ENCODE measurements around the gene TBC1D3B. TPM values are rescaled to one million over a fixed set of nuclear protein-coding genes. Genes with fewer than 3 reads are reported as not detected.
A peak's percentile ranks its signal among the peaks of the same experiment; 100 is the strongest.
"Not testable (repeated sequence)": the region's sequence is repeated elsewhere in the genome, so short reads cannot be mapped to it uniquely, and the experiment has no call there.

The TBC1D3B gene
- total and polyA plus RNA-seq, 5 experiments from 2014 or later: 13.4 to 15.3 TPM; not detected in 3

DNA sequence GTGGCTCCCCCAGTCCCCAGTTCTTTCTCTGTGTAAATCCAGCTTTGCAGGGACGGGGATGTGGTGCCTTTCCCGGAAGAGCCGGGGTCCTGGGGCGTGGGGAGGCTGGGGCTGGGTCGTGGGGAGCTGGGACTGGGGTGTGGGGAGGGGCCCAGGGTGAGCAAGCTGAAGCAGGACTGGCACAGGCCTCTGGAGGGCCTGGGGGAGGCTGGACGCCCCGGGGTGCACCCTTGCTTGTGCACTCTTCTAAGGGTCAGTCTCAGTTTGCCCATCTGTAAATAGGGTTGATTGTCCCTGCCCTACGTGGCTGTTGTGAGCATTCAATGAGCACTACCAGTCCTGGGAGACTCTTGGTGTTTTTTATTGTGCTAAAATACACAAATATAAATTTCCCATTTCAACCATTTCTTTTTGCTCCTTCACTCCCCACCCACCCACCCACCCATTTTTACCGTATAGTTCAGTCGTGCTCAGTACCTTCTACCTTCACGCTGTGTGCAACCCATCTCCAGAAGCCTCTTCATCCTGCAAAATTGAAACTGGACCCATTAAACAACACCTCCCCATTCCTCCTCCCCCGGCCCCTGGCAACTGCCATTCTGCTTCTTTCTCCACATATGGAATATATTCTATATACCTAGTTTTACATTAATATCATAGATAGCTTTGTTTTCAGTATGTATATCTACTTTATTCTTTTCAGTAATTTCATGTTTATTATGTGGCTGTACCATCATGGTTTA, 7.8 kb upstream of the TBC1D3B start:
- H3K27ac Mint-ChIP-seq: peak overlapping the region in 4 of 10 donors; percentile 14 to 91 (median 52)

DNA sequence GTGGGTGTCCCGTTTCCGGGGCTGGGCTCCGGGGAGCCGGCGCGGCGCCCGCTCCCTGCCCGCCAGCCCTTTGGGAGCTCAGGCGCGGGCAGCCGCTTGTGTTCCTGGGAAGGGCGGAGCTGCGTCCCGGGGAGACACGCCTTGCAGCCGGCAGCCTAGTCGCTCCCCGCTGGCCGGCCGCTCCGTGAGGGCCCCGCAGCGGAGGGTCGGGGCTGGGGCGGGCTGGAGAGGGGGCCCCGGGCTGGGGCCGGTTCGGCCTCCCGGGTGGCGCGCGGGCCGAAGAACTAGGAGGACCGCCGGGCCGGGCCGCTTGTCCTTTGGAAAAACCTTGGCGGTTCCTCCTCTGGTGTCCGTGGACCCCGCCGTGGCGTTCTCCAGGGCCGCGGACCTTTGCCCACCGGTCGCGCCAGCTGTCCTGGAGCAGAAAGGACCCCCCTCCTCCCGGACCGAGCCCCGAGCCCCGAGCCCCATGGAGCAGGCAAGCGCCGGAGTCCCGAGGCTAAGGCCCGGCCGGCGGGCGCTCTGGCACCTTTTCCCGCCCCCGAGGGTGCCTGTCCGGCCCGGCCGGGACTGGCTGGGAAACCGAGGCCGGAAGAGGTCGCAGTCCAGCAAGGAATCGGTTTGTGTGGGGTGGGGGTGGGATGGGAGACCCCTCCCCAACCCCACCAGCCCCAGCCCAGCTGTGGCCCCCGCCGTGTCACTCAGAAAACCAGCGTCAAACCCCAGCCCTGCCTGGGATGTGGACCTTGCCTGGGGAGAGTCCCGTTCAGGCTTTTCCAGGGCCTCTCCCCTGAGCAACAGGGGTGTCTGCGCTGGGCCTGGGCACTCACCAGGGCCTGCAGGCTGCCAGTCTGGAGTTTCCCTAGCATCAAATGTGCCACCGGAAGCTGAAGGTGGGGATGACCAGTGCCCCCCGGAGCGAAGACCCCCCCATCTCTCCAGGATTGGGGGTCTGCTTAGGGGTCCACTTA, 6.8 kb upstream of the TBC1D3B start:
- peaks cover 30 to 65% (median 44%) of the 10 kb centered on the region in 5 donors for H3K27me3 Mint-ChIP-seq
- H3K36me3 Mint-ChIP-seq: no peaks in the 10 kb centered on the region
- H3K4me1 Mint-ChIP-seq: peaks cover 0 to 50% (median 8%) of the 10 kb centered on the region in 4 donors
- peak overlapping the region in 5 of 10 donors; percentile 13 to 89 (median 70) for H3K4me3 Mint-ChIP-seq
- POLR2A ChIA-PET: interaction anchor here (1.4 to 2.5 kb wide), 2 partner anchors 9 to 12 kb away, joined by 6 to 11 read pairs; no protein-coding TSS in a partner anchor
- H3K27ac Mint-ChIP-seq: peak overlapping the region in 3 of 10 donors; percentile 36 to 91 (median 69)
- peaks cover 0 to 2% (median 0%) of the 10 kb centered on the region in 9 donors for H3K9me3 Mint-ChIP-seq
- DNase-seq: peak in 1 of 10 donors; percentile 37
- ATAC-seq: peak in 1 of 2 donors; percentile 33

More for the DNA sequence above, 7.8 kb upstream of the TBC1D3B start:
- peak overlapping the region in 6 of 10 donors; percentile 0 to 89 (median 48) for H3K4me3 Mint-ChIP-seq
- peaks cover 0 to 2% (median 0%) of the 10 kb centered on the region in 9 donors for H3K9me3 Mint-ChIP-seq
- POLR2A ChIA-PET: interaction anchor here (2.5 kb wide), 1 partner anchor 11 kb away, joined by 6 read pairs; no protein-coding TSS in a partner anchor
- peaks cover 30 to 65% (median 48%) of the 10 kb centered on the region in 5 donors for H3K27me3 Mint-ChIP-seq
- no peak for ATAC-seq
- no peak for DNase-seq
- H3K4me1 Mint-ChIP-seq: peaks cover 2 to 59% (median 15%) of the 10 kb centered on the region in 4 donors
- no peaks in the 10 kb centered on the region for H3K36me3 Mint-ChIP-seq

DNA sequence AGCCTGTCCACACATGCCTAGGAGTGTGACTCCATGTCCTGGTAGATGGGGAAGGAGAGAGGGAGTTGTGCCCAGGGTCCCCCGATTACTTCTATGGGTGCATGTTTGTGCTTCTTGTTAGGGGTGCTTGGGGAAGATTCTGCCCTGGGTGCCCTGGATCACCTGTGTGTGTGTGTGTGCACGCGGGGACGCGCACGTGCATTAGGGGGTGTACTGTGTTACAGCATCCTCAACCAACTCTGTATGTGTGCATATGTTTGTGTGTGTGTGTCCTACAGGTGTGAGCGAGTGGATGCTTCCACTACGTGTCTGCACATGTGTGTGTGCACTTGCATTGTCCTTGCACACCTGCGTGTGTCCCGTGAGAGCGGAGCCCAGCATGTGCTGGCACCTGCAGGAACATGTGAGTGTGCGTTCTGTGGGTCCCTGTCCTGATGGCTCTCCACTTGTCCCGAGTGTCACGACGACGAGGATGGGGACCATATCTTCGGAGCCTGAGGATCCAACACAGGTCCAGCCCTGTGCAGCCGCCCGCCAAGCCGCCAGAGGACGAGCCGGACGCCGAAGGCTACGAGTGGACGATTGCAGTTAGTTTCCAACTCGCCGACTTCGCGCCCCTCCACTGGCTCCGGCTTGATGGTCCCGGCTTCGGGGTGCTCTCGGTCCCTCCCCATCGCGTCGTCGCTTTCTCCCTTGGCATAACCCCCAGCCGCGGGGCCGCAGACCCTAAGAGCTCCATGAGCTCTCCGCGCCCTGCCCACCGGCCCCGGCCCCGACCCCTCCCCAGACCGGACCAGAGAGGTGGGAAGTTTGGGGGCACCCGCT, 6.0 kb upstream of the TBC1D3B start:
- peaks cover 0 to 41% (median 6%) of the 10 kb centered on the region in 4 donors for H3K4me1 Mint-ChIP-seq
- peaks cover 0 to 2% (median 0%) of the 10 kb centered on the region in 9 donors for H3K9me3 Mint-ChIP-seq
- DNase-seq (no peak), ATAC-seq (no peak)
- H3K36me3 Mint-ChIP-seq: no peaks in the 10 kb centered on the region
- H3K27ac Mint-ChIP-seq: peak overlapping the region in 3 of 10 donors; percentile 49 to 90 (median 58)
- H3K27me3 Mint-ChIP-seq: peaks cover 24 to 57% (median 35%) of the 10 kb centered on the region in 5 donors
- POLR2A ChIA-PET: interaction anchor here (1.4 to 2.5 kb wide), 2 partner anchors 10 to 13 kb away, joined by 6 to 11 read pairs; no protein-coding TSS in a partner anchor
- peak overlapping the region in 5 of 10 donors; percentile 12 to 82 (median 52) for H3K4me3 Mint-ChIP-seq

DNA sequence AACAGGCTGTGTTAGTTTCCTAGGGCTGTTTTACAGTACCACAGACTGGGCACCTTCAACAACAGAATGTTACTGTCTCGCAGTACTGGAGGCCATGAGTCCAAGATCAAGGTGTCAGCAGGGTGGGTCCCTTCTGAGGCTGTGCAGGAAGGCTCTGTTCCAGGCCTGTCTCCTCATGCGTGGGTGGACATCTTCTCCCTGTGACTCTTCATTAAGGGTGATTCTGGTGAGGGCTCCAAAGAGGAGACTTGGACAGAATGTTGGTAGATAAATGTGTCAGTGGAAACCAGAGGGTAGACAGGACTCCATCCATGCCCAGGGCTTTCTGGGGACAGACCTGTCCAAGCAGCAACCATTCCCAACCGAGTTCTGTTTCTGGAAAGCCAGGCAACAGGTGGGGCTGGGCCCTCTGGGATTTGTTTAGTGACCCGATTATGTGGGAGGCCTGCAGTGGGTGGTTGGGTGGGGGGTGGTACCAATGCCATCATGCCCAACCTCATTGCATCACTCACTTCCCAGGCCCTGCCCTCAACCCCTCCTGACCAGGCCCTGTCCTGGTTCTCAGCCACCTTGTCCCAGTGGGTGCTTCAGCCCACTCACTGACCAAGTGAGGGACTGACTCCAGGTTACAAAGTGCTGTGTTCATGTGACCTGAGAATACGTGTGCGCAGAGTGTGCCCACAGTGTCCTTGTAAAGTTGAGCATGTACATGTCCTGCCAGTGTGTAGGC, 5.2 kb upstream of the TBC1D3B start:
- POLR2A ChIA-PET: interaction anchor here (2.5 kb wide), 1 partner anchor 14 kb away, joined by 6 read pairs; no protein-coding TSS in a partner anchor
- Mint-ChIP-seq H3K4me3 (peak overlapping the region in 3 of 10 donors; percentile 12 to 82 (median 76)), H3K27me3 (peaks cover 20 to 50% (median 33%) of the 10 kb centered on the region in 5 donors), H3K27ac (peak overlapping the region in 2 of 10 donors; percentile 49 to 90), H3K4me1 (peaks cover 0 to 33% (median 4%) of the 10 kb centered on the region in 4 donors)
- not testable (repeated sequence) for DNase-seq, H3K36me3 Mint-ChIP-seq, ATAC-seq, H3K9me3 Mint-ChIP-seq

DNA sequence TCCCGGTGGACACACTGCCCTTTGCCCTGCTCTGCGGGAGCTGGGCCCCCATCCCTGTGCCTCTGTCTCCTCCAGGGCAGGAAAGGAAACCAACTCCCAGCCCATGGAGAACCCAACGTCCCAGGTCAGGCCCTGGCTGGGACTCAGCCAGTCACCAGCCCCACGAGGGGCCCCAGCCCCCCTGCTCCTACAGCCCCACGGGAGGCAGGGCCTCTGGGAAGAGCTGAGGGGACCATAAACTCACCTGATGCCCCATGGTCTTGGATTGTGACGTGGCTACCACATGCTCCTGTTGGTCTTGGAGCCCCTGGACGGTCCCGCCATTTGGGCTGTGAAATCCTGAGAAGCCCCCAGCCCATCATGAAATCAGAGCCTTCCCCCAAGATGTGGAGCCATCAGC, 7.6 kb downstream of the TBC1D3B start:
- H3K36me3 Mint-ChIP-seq: not testable (repeated sequence)

DNA sequence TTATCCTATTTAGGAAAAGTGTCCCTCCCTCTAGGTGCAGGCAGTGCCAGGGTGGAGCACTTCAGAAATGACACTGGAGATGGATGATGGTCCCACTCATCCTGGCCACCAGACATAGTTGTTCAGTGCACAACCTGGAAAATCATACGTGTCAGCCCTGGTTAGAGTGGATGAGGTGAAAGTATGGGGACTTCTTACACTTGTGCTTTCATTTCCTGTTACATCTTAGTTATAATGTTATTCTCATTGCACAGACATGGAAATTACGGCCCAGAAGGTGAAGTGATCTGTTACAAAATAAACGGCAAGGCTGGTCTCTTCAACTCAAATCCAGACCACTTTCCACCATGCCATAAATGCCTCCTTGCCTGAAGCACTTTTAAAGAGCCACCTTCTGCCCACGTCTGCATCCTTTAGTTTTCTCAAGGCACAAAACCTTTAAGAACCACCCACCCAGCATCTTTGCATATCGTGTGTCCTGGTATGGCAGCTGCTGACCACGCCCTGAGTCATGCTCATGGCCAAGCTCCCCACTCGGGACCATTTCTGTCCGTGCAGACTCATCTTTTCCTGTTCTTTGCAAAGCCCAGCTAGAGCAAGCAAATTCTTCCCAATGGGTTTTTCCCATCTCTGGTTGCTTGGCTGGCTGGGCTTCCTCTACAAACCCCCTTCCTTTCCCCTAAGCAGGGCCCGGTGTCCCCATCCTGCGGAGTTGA, 22.4 kb downstream of the TBC1D3B start:
- ATAC-seq: no peak
- no peak for DNase-seq
- H3K27ac Mint-ChIP-seq: no peak overlapping the region

More for the DNA sequence above, 7.6 kb downstream of the TBC1D3B start:
- H3K27ac Mint-ChIP-seq, H3K4me1 Mint-ChIP-seq, DNase-seq, ATAC-seq, H3K9me3 Mint-ChIP-seq, POLR2A ChIA-PET, H3K4me3 Mint-ChIP-seq, H3K27me3 Mint-ChIP-seq: not testable (repeated sequence)

DNA sequence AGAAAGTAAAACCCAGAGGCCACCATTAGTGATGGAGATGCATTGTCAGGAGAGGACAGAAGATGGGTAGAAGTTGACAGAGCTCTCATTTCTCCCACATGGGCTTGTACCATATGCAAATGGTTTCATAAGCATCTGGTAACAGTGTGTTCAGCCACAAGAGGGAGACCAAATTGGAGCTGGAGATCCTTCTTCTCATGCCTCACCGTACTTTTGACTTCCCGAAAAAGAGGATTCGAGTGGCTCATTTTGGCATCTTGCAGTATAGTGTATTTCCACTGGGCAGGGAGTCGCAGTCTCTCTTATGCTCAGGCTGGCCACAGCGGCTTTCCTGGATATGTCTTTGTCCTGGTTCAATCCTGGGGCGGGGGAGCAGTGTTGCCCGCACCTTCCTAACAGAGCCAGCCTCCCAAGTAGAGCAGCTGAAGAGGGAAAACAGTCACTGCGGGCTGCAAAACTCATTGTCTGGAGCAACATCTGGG, 23.8 kb downstream of the TBC1D3B start:
- POLR2A ChIA-PET: no interaction called here
- H3K4me1 Mint-ChIP-seq: peaks cover 7 to 25% (median 10%) of the 10 kb centered on the region in 4 donors
- H3K36me3 Mint-ChIP-seq: no peaks in the 10 kb centered on the region
- H3K27ac Mint-ChIP-seq: no peak overlapping the region
- H3K27me3 Mint-ChIP-seq: peaks cover 12 to 48% (median 26%) of the 10 kb centered on the region in 5 donors
- H3K9me3 Mint-ChIP-seq: no peaks in the 10 kb centered on the region
- no peak overlapping the region for H3K4me3 Mint-ChIP-seq
- no peak for DNase-seq
- no peak for ATAC-seq

More for the DNA sequence above, 22.4 kb downstream of the TBC1D3B start:
- peaks cover 9 to 42% (median 24%) of the 10 kb centered on the region in 5 donors for H3K27me3 Mint-ChIP-seq
- POLR2A ChIA-PET: no interaction called here
- H3K4me1 Mint-ChIP-seq: peaks cover 4 to 17% (median 6%) of the 10 kb centered on the region in 4 donors
- no peaks in the 10 kb centered on the region for H3K9me3 Mint-ChIP-seq
- no peaks in the 10 kb centered on the region for H3K36me3 Mint-ChIP-seq
- H3K4me3 Mint-ChIP-seq: peak overlapping the region in 1 of 10 donors; percentile 17

DNA sequence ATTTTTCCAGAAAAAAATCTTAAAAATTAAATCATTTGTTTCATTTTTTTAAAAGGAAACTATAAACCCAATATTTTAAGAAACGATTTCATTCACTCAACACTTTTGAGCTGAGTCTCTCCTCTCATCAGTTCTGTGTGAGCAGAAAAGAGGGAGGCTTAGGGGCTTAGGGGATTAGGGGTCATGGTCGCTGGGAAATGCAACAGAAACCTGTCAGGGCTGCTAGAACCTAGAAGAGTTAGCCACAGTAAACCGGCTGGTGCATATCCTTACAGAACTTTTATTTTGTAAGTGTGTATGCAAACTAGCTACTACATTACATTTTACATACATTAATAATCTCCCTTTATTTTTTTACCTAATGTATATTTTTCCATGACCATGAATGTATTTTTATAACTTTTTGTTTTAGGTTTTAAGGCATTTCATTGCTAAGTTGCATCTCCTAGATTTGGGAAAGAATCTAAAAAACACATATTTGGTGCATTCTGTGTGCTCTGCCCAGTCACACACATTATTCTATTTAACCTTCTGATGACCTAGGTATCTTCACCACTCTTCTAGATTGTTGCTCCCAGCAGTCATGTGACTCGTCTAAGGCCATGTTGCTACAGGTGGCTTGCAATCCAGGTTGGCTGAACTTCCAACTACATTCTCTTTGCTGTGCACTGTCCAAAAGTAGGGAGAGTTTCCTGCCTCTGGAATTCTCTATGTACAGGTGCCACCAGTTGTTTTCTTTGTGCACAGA, 24.4 kb downstream of the TBC1D3B start:
- H3K9me3 Mint-ChIP-seq: no peaks in the 10 kb centered on the region
- H3K27ac Mint-ChIP-seq: no peak overlapping the region
- POLR2A ChIA-PET: no interaction called here
- peaks cover 12 to 48% (median 26%) of the 10 kb centered on the region in 5 donors for H3K27me3 Mint-ChIP-seq
- DNase-seq: no peak
- no peaks in the 10 kb centered on the region for H3K36me3 Mint-ChIP-seq
- no peak for ATAC-seq
- H3K4me3 Mint-ChIP-seq: no peak overlapping the region
- peaks cover 7 to 25% (median 10%) of the 10 kb centered on the region in 4 donors for H3K4me1 Mint-ChIP-seq

DNA sequence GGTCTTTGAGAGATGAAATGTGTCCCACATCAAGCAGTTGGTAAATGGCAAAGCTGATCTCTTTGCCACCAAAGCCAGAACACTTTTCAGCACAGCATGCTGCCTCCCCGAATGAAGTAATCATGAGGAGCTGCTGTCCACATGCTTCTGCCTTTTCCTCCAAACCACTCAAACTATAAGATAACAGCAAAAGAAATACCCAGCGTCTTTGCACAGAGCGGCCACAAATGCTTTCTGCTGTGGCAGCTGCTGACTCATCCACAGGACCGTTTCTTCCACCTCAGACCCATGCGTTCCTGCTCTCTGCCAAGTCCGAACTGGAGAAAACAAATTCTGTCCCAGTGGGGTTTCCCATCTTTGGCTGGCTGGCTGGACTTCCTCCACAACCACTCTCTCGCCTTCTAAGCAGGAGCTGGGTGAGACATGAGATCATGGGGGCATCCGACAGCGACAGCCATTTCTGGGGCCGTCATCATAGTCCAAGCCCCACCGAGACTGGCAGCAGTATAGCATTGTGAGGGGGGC, 27.1 kb downstream of the TBC1D3B start:
- Mint-ChIP-seq H3K4me3 (no peak overlapping the region), H3K27me3 (peaks cover 12 to 45% (median 25%) of the 10 kb centered on the region in 5 donors), H3K9me3 (no peaks in the 10 kb centered on the region), H3K36me3 (no peaks in the 10 kb centered on the region), H3K4me1 (peaks cover 7 to 24% (median 10%) of the 10 kb centered on the region in 4 donors), H3K27ac (no peak overlapping the region)
- DNase-seq: no peak
- ATAC-seq: no peak
- POLR2A ChIA-PET: no interaction called here
